SK-N-SH (cell line): Measurements from ENCODE around the gene MPDZ. TPM values are rescaled to one million over a fixed set of nuclear protein-coding genes. Genes with fewer than 3 reads are reported as not detected.

Source experiments
- CTCF ChIA-PET: fragments of 300-600, 350-600 bp; formaldehyde crosslinking; extraction: SDS; loops from one replicate; lab custom pipeline; 2021; lab: Yijun Ruan, JAX
- POLR2A ChIA-PET: fragments of 350-600 bp; sonication (Branson Sonifier 250); formaldehyde crosslinking; extraction: SDS; loops from one replicate; lab custom pipeline; 2020; ENCODE audit warnings: antibody characterized with exemption, inconsistent platforms; lab: Yijun Ruan, JAX
- DNase-seq: peaks from one replicate; pipeline ENCODE4 v3.0.0; 2012
- H2AFZ ChIP-seq: fragments of 200-600 bp; sonication (generic); 2 replicates; pipeline ENCODE4 v1.8.1; 2016; ENCODE audit warnings: antibody characterized with exemption, mild to moderate bottlenecking, low read depth
- H3F3A ChIP-seq: fragments of 200-600 bp; sonication (generic); replicated peaks from 2 replicates; pipeline ENCODE3; 2016; ENCODE audit warnings: antibody characterized with exemption, mild to moderate bottlenecking; ENCODE audit not compliant: insufficient read depth
- H3K27ac ChIP-seq, 2 experiments: fragments of 200-500 bp in 1 of 2; fragments of 200-600 bp in 1 of 2; sonication (Bioruptor generic) in 1 of 2; sonication (generic), shearing (Covaris generic) in 1 of 2; 2 replicates each; pipeline versions ENCODE4 v1.5.1 to v1.6.1; 2014 to 2016; ENCODE audit warnings: low read depth in 2 of 2, inconsistent platforms in 1 of 2, low read length in 1 of 2, mild to moderate bottlenecking in 1 of 2, mixed read lengths in 1 of 2
- H3K27me3 ChIP-seq: fragments of 200-600 bp; sonication (generic), shearing (Covaris generic); 2 replicates; pipeline ENCODE4 v1.6.1; 2016; ENCODE audit warnings: mixed run types; ENCODE audit not compliant: insufficient read depth
- H3K36me3 ChIP-seq, 2 experiments: fragments of 200-500 bp in 1 of 2; fragments of 200-600 bp in 1 of 2; sonication (Bioruptor generic) in 1 of 2; sonication (generic) in 1 of 2; replicated peaks in 1 of 2; 2 replicates each; pipeline versions ENCODE3 to v1.5.1; 2014 to 2016; ENCODE audit warnings: low read length in 1 of 2, mild to moderate bottlenecking in 1 of 2; ENCODE audit not compliant: insufficient read depth in 2 of 2, control insufficient read depth in 1 of 2
- H3K4me1 ChIP-seq, 2 experiments: fragments of 200-500 bp in 1 of 2; fragments of 200-600 bp in 1 of 2; sonication (Bioruptor generic) in 1 of 2; sonication (generic), shearing (Covaris generic) in 1 of 2; 2 replicates each; pipeline versions ENCODE4 v1.5.1 to v1.6.1; 2014 to 2016; ENCODE audit warnings: low read depth in 1 of 2, low read length in 1 of 2, mixed run types in 1 of 2; ENCODE audit not compliant: insufficient read depth in 2 of 2, control insufficient read depth in 1 of 2
- H3K4me2 ChIP-seq: fragments of 200-600 bp; sonication (generic), shearing (Covaris generic); 2 replicates; pipeline ENCODE4 v1.6.1; 2017; ENCODE audit warnings: mixed run types
- H3K4me3 ChIP-seq, 2 experiments: fragments of 200-500 bp in 1 of 2; fragments of 200-600 bp in 1 of 2; sonication (Bioruptor generic) in 1 of 2; sonication (generic), shearing (Covaris generic) in 1 of 2; 2 replicates each; pipeline versions ENCODE4 v1.5.1 to v1.8.1; 2014 to 2016; ENCODE audit warnings: low read depth in 2 of 2, inconsistent platforms in 1 of 2, low read length in 1 of 2, mild to moderate bottlenecking in 1 of 2, mixed read lengths in 1 of 2, moderate library complexity in 1 of 2
- H3K79me2 ChIP-seq: fragments of 200-600 bp; sonication (generic); 2 replicates; pipeline ENCODE4 v1.8.1; 2017; ENCODE audit warnings: mild to moderate bottlenecking; ENCODE audit not compliant: insufficient read depth
- H3K9ac ChIP-seq: fragments of 200-600 bp; sonication (generic); 2 replicates; pipeline ENCODE4 v1.6.1; 2017; ENCODE audit warnings: mixed run types
- H3K9me2 ChIP-seq: fragments of 200-600 bp; sonication (generic); 2 replicates; pipeline ENCODE4 v1.6.1; 2017; ENCODE audit warnings: mixed run types
- H3K9me3 ChIP-seq: fragments of 200-600 bp; sonication (generic); 2 replicates; pipeline ENCODE4 v1.6.1; 2017; ENCODE audit warnings: mixed run types, mild to moderate bottlenecking, moderate library complexity
- H4K20me1 ChIP-seq: fragments of 200-600 bp; sonication (generic); 2 replicates; pipeline ENCODE4 v1.6.1; 2017; ENCODE audit warnings: mild to moderate bottlenecking, mixed run types; ENCODE audit not compliant: insufficient read depth
- EP300 ChIP-seq, 2 experiments: IDR thresholded peaks; 2 replicates each; pipeline versions ENCODE4 v1.4.0 to v1.6.1; 2012; ENCODE audit warnings: borderline replicate concordance in 1 of 2, low read depth in 1 of 2, low read length in 1 of 2
- EZH2phosphoT487 ChIP-seq: fragments of 200-600 bp; sonication (generic); IDR thresholded peaks from 2 replicates; pipeline ENCODE4 v1.6.1; 2017; ENCODE audit warnings: low read depth, mixed run types, mild to moderate bottlenecking, antibody characterized with exemption, moderate library complexity, borderline replicate concordance
- FOXJ3 ChIP-seq: sonication (generic); formaldehyde crosslinking; IDR thresholded peaks from 2 replicates; pipeline ENCODE4 v1.5.1; 2020; ENCODE audit warnings: mild to moderate bottlenecking, missing genetic modification reagents
- IRF3 ChIP-seq: fragments of 150-350 bp; IDR thresholded peaks from 2 replicates; pipeline ENCODE4 v1.6.1; 2016; ENCODE audit warnings: mild to moderate bottlenecking, low read depth, low read length
- MAX ChIP-seq: IDR thresholded peaks from 2 replicates; pipeline ENCODE4 v1.4.0; 2012; ENCODE audit warnings: low read depth
- MEF2A ChIP-seq: IDR thresholded peaks from 2 replicates; pipeline ENCODE4 v1.4.0; 2012; ENCODE audit warnings: low read depth, borderline replicate concordance
- MXI1 ChIP-seq: IDR thresholded peaks from 2 replicates; pipeline ENCODE4 v1.6.1; 2012; ENCODE audit warnings: mild to moderate bottlenecking, low read depth, low read length, improper control_type of control experiment
- NRF1 ChIP-seq: IDR thresholded peaks from 2 replicates; pipeline ENCODE4 v1.6.1; 2012; ENCODE audit warnings: low read depth, mild to moderate bottlenecking, low read length
- POLR2AphosphoS5 ChIP-seq: IDR thresholded peaks from 2 replicates; pipeline ENCODE4 v1.6.1; 2012; ENCODE audit warnings: low read depth, low read length
- REST ChIP-seq: IDR thresholded peaks from 2 replicates; pipeline ENCODE4 v1.6.1; 2012; ENCODE audit warnings: mild to moderate bottlenecking, low read depth, low read length, moderate library complexity
- RFX5 ChIP-seq: IDR thresholded peaks from 2 replicates; pipeline ENCODE4 v1.6.1; 2012; ENCODE audit warnings: mild to moderate bottlenecking, improper control_type of control experiment, low read length
- RXRA ChIP-seq: IDR thresholded peaks from 2 replicates; pipeline ENCODE4 v1.4.0; 2012; ENCODE audit warnings: low read depth, mild to moderate bottlenecking, borderline replicate concordance
- SIN3A ChIP-seq: IDR thresholded peaks from 2 replicates; pipeline ENCODE4 v1.6.1; 2012; ENCODE audit warnings: low read depth, mild to moderate bottlenecking, low read length, moderate library complexity, borderline replicate concordance
- SMC3 ChIP-seq: IDR thresholded peaks from 2 replicates; pipeline ENCODE4 v1.6.1; 2012; ENCODE audit warnings: low read depth, low read length, improper control_type of control experiment
- TCF12 ChIP-seq: IDR thresholded peaks from 2 replicates; pipeline ENCODE4 v1.4.0; 2012
- YY1 ChIP-seq: IDR thresholded peaks from 2 replicates; pipeline ENCODE4 v1.4.0; 2012; ENCODE audit warnings: low read depth, mild to moderate bottlenecking
- ZBTB33 ChIP-seq: IDR thresholded peaks from 2 replicates; pipeline ENCODE4 v1.4.0; 2012; ENCODE audit warnings: low read depth, borderline replicate concordance
- WGBS: methylation state at CpG from one replicate; pipeline ENCODE4 v1.1.6; 2017; ENCODE audit warnings: low lambda C conversion rate; 5-methylcytosine and 5-hydroxymethylcytosine counted together
- polyA plus RNA-seq, 3 experiments: library from polyadenylated mRNA; depleted of rRNA; stranded (reverse); fragments of >200 nt; gene quantifications; 2 replicates each; pipeline ENCODE4 v1.2.3, GENCODE V29; 2012
- TF ChIP-seq, protein P1 (sequence below): IDR thresholded peaks from 2 replicates; pipeline ENCODE4 v1.4.0; 2012; ENCODE audit warnings: low read depth, borderline replicate concordance

The MPDZ gene
- polyA plus RNA-seq, 1 of the 3 experiments (the other 2 are of a cell fraction): 20.5 TPM

DNA sequence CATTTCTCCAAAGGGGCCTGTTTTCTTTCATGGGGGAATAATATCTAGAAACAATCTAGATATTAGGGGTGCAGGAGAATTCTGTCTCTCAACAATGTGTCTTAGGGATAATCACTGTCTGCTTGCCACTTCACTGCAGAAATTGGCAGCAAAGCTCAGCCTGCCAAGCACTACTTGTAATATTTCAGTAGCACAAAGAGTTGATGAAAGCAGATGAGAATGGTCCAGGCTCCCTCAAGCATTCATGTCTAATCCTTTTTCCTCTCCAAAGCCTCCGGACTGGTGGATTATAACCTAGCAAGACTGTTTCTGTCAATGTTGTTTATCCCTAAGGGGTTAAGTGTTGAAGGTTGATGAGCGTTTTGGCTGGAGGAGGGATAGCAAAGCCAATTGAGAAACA, 13.3 kb upstream of the MPDZ start:
- Histone ChIP-seq H2AFZ (no peak overlapping the region), H3K9me2 (no peaks in the 10 kb centered on the region), H3K27ac (no peak overlapping the region), H3K4me3 (no peak overlapping the region), H3F3A (no peaks in the 10 kb centered on the region), H3K9me3 (0 out of 2 replicates have a peak, but pooled peaks cover 10% of the 10 kb centered on the region), H3K79me2 (no peaks in the 10 kb centered on the region), H3K4me1 (no peaks in the 10 kb centered on the region; a peak in 1 of 4 replicates), H3K27me3 (no peaks in the 10 kb centered on the region), H3K36me3 (no peaks in the 10 kb centered on the region), H3K9ac (no peak overlapping the region), H4K20me1 (no peaks in the 10 kb centered on the region), H3K4me2 (no peak overlapping the region)
- TF ChIP-seq TCF12: no peak
- TF ChIP-seq ZBTB33: no peak
- TF ChIP-seq SIN3A: no peak
- ChIA-PET CTCF (interaction anchor here (1.4 kb wide), 1 partner anchor 25 kb away, joined by 3 read pairs; no protein-coding TSS in a partner anchor), POLR2A (no interaction called here)
- no peak for DNase-seq
- WGBS: 85% methylated on average over 2 of the region's 2 CpGs

GRCh38 chr9:13292158-13292557, 12.7 kb upstream of the MPDZ start:
- H3F3A ChIP-seq: no peaks in the 10 kb centered on the region
- ChIA-PET CTCF (interaction anchor here (1.4 kb wide), 1 partner anchor 25 kb away, joined by 3 read pairs; no protein-coding TSS in a partner anchor), POLR2A (no interaction called here)
- H3K4me3 ChIP-seq: no peak overlapping the region
- H4K20me1 ChIP-seq: no peaks in the 10 kb centered on the region
- 96% methylated on average over 3 of the region's 3 CpGs for WGBS
- H3K27ac ChIP-seq: no peak overlapping the region
- no peaks in the 10 kb centered on the region for H3K36me3 ChIP-seq
- 0 out of 2 replicates have a peak, but pooled peaks cover 9% of the 10 kb centered on the region for H3K9me3 ChIP-seq
- no peak for DNase-seq
- H3K9ac ChIP-seq: no peak overlapping the region
- no peak overlapping the region for H2AFZ ChIP-seq
- TF ChIP-seq RXRA (no peak), TCF12 (no peak), MEF2A (no peak), EP300 (IDR thresholded peaks at IDR 0.05; ENCODE audit: borderline replicate concordance in 1 of 2, low read depth in 1 of 2, low read length in 1 of 2) (no peak), REST (no peak), YY1 (no peak), RFX5 (no peak), NRF1 (no peak), SMC3 (no peak), MXI1 (no peak), POLR2AphosphoS5 (no peak), MAX (no peak), FOXJ3 (CRISPR knock-in tag) (no peak), EZH2phosphoT487 (no peak), IRF3 (no peak), SIN3A (no peak)
- TF ChIP-seq, protein P1, sequence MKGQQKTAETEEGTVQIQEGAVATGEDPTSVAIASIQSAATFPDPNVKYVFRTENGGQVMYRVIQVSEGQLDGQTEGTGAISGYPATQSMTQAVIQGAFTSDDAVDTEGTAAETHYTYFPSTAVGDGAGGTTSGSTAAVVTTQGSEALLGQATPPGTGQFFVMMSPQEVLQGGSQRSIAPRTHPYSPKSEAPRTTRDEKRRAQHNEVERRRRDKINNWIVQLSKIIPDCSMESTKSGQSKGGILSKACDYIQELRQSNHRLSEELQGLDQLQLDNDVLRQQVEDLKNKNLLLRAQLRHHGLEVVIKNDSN: no peak
- TF ChIP-seq, all 33 proteins: peak for 0
- Histone ChIP-seq H3K79me2 (no peaks in the 10 kb centered on the region), H3K4me2 (no peak overlapping the region), H3K4me1 (no peaks in the 10 kb centered on the region; a peak in 1 of 4 replicates), H3K27me3 (no peaks in the 10 kb centered on the region), H3K9me2 (no peaks in the 10 kb centered on the region)
